ACC112 (cell line): ENCODE results near the gene CCDC60.
"Not testable (repeated sequence)": the region's sequence is repeated elsewhere in the genome, so short reads cannot be mapped to it uniquely, and the experiment has no call there.

Experiments
- H2AFZ ChIP-seq: fragments of 200-600 bp; sonication (generic); one replicate; pipeline ENCODE4 v1.6.0; 2017; ENCODE audit warnings: antibody characterized with exemption, low read length; ENCODE audit not compliant: unreplicated experiment
- H3K27ac ChIP-seq: fragments of 200-600 bp; sonication (generic); 2 replicates; pipeline ENCODE4 v1.5.1; 2014; ENCODE audit warnings: low read depth, mild to moderate bottlenecking, antibody characterized with exemption, low read length, moderate library complexity
- H3K27me3 ChIP-seq: fragments of 200-600 bp; sonication (generic); 2 replicates; pipeline ENCODE4 v1.6.1; 2014; ENCODE audit warnings: mild to moderate bottlenecking, antibody characterized with exemption, low read length, moderate library complexity, mixed read lengths; ENCODE audit not compliant: insufficient read depth
- H3K36me3 ChIP-seq: fragments of 200-600 bp; sonication (generic); 2 replicates; pipeline ENCODE4 v1.6.1; 2016; ENCODE audit warnings: mild to moderate bottlenecking, antibody characterized with exemption, low read length, moderate library complexity, mixed read lengths; ENCODE audit not compliant: insufficient read depth
- H3K4me1 ChIP-seq: fragments of 200-600 bp; sonication (generic); one replicate; pipeline ENCODE4 v1.6.1; 2016; ENCODE audit warnings: low read length, mixed read lengths; ENCODE audit not compliant: insufficient read depth, unreplicated experiment, control insufficient read depth
- H3K4me3 ChIP-seq: fragments of 200-600 bp; sonication (generic); 2 replicates; pipeline ENCODE4 v1.5.1; 2014; ENCODE audit warnings: mild to moderate bottlenecking, low read depth, low read length
- H3K79me2 ChIP-seq: fragments of 200-600 bp; sonication (generic); one replicate; pipeline ENCODE4 v1.6.0; 2016; ENCODE audit warnings: low read length; ENCODE audit not compliant: control insufficient read depth, unreplicated experiment, insufficient read depth

CCDC60 gene

GRCh38 chr12:119338593-119339363, 4.2 kb downstream of the CCDC60 start:
- Histone ChIP-seq H2AFZ (no peak overlapping the region), H3K36me3 (no peaks in the 10 kb centered on the region), H3K4me1 (no peaks in the 10 kb centered on the region), H3K79me2 (no peaks in the 10 kb centered on the region), H3K27me3 (no peaks in the 10 kb centered on the region), H3K27ac (no peak overlapping the region), H3K4me3 (no peak overlapping the region)

GRCh38 chr12:119340578-119340977, 6.0 kb downstream of the CCDC60 start:
- no peaks in the 10 kb centered on the region for H3K4me1 ChIP-seq
- no peaks in the 10 kb centered on the region for H3K79me2 ChIP-seq
- H3K27ac ChIP-seq: no peak overlapping the region
- H2AFZ ChIP-seq: no peak overlapping the region
- H3K36me3 ChIP-seq: no peaks in the 10 kb centered on the region
- no peaks in the 10 kb centered on the region for H3K27me3 ChIP-seq
- no peak overlapping the region for H3K4me3 ChIP-seq

DNA sequence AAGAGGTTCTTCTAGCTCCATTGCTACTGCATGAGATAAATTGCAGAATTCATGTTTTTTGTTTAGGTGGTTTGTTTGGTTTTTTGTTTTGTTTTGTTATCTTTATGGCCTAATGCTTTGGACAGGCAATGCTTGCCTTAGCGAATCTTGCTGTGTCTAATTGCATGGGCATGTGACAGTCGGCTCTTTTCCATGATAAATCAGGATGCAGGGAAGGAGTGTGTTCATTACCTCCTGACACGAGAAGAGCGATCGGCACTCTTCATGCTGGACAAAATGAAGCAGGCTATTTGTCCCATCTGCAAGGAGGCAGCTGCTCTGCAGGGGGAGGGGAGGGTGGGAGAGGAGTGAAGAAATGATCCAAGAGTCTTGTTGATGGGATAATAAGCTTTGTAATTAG, 6.5 kb downstream of the CCDC60 start:
- H2AFZ ChIP-seq: no peak overlapping the region
- H3K4me1 ChIP-seq: no peaks in the 10 kb centered on the region
- no peak overlapping the region for H3K4me3 ChIP-seq
- no peaks in the 10 kb centered on the region for H3K79me2 ChIP-seq
- H3K27me3 ChIP-seq: no peaks in the 10 kb centered on the region
- H3K36me3 ChIP-seq: no peaks in the 10 kb centered on the region
- no peak overlapping the region for H3K27ac ChIP-seq

DNA sequence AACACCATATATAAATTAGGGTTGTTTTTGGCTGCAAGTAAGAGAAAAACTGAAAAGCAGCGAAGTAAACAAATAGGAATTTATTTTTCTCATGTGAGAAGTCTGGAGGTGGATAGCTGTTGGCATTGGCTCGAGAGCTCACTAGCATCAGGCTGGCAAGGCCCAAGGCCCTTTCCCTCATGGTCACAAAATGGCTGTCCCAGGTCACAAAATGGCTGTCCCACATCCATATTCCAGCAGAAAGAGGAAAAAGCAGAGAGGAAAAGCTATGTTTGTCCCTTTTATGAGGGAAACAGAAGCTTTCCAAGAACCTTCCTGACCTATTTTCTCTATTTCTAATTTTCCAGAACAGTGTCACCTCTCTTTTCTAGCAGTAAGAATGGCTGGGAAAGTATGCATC, 7.5 kb downstream of the CCDC60 start:
- H3K27ac ChIP-seq: no peak overlapping the region
- no peaks in the 10 kb centered on the region for H3K27me3 ChIP-seq
- no peaks in the 10 kb centered on the region for H3K4me1 ChIP-seq
- H3K36me3 ChIP-seq: no peaks in the 10 kb centered on the region
- H3K79me2 ChIP-seq: no peaks in the 10 kb centered on the region
- no peak overlapping the region for H3K4me3 ChIP-seq
- no peak overlapping the region for H2AFZ ChIP-seq

- H3K4me1 ChIP-seq: no peaks in the 10 kb centered on the region
- no peaks in the 10 kb centered on the region for H3K79me2 ChIP-seq
- no peak overlapping the region for H3K27ac ChIP-seq
- no peaks in the 10 kb centered on the region for H3K36me3 ChIP-seq
- H3K27me3 ChIP-seq: no peaks in the 10 kb centered on the region
- H2AFZ ChIP-seq: no peak overlapping the region
- no peak overlapping the region for H3K4me3 ChIP-seq
Observed at GRCh38 chr12:119343130-119343529, 8.6 kb downstream of the CCDC60 start.

DNA sequence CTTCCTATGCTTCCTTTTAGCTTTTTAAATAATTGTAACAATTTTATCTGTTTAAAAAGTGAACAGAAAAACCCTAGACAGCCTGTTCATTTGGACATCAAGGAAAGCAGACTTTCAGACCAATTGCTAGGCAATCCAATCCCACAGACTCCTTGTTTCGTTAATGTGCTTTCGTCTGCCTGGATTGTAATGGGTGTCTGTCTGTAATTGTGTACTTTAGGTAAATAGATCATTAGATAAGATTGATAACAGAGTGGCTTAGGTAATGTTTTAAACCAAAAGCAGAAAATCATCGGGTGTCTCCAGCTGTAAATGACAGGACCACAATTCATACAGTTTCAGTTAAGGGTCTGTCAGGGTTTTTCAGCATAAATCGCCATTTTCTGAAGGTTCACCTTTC, 19.6 kb downstream of the CCDC60 start:
- Histone ChIP-seq H2AFZ (no peak overlapping the region), H3K36me3 (no peaks in the 10 kb centered on the region), H3K79me2 (no peaks in the 10 kb centered on the region), H3K4me3 (no peak overlapping the region), H3K27ac (no peak overlapping the region), H3K27me3 (no peaks in the 10 kb centered on the region), H3K4me1 (no peaks in the 10 kb centered on the region)

- H3K4me1 ChIP-seq, H3K36me3 ChIP-seq, H3K27me3 ChIP-seq, H3K4me3 ChIP-seq, H3K27ac ChIP-seq, H3K79me2 ChIP-seq, H2AFZ ChIP-seq: not testable (repeated sequence)
Observed at GRCh38 chr12:119360366-119360765, 25.8 kb downstream of the CCDC60 start.

DNA sequence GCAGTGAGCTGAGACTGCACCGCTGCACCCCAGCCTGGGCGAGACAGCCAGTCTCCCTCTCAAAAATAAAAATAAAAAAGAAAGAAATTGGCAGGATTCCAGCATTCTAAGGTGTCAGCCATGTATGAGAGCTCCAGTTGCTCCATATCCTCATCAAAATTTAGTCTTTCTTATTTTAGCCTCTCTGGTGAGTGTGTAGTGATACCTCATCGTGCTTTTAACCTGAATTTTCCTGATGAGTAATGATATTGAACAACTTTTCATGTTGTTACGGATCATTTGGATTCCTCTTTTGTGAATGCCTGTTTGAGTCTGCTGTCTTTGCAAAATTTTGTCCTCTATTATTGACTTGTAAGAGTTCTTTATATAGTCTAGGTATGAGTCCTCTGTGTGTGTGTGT, 28.5 kb downstream of the CCDC60 start:
- Histone ChIP-seq H3K4me1 (no peaks in the 10 kb centered on the region), H3K27me3 (no peaks in the 10 kb centered on the region), H3K36me3 (no peaks in the 10 kb centered on the region), H3K79me2 (no peaks in the 10 kb centered on the region), H2AFZ (no peak overlapping the region), H3K27ac (no peak overlapping the region), H3K4me3 (no peak overlapping the region)

DNA sequence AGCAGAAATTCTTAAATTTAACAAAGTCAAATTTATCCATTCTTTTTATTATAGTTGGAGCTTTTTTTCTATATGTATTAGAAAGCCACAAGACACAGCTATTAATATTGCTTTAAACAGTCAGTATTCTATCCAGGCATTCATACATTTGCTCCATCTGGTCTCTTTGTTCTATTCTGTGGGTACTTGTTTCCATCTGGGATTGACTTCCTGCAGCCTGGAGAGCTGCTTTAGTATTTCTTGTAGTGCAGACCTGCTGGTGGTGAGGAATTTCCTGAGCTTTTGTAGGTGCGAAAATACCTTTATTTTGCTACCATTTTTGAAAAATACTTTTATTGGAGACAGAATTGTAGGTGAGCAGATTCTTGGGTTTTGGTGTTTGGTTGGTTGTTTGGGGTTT, 29.0 kb downstream of the CCDC60 start:
- Histone ChIP-seq H3K79me2 (no peaks in the 10 kb centered on the region), H2AFZ (no peak overlapping the region), H3K4me1 (no peaks in the 10 kb centered on the region), H3K4me3 (no peak overlapping the region), H3K36me3 (no peaks in the 10 kb centered on the region), H3K27ac (no peak overlapping the region), H3K27me3 (no peaks in the 10 kb centered on the region)

GRCh38 chr12:119365451-119365850, 30.9 kb downstream of the CCDC60 start:
- Histone ChIP-seq H3K79me2 (no peaks in the 10 kb centered on the region), H3K4me3 (no peak overlapping the region), H3K27me3 (no peaks in the 10 kb centered on the region), H3K36me3 (no peaks in the 10 kb centered on the region), H3K4me1 (no peaks in the 10 kb centered on the region), H3K27ac (no peak overlapping the region), H2AFZ (no peak overlapping the region)

DNA sequence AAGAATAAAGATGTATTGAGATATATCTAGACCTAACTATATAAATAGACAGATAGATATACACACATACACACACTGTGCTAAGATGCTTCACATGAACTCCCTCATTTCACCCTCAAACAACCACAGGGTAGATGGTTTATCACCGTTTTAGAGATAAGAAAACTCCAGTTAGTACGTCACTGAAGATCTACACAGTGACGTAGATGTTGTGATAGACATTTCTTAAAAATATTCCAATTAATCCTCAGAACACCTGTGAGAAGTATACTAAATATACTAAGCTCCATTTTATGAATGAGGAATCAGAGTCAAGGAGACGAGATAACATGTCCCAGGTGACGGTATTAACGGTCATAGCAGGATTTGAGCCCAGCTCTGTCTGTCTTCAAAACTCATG, 31.5 kb downstream of the CCDC60 start:
- H3K27me3 ChIP-seq: no peaks in the 10 kb centered on the region

More for the DNA sequence above, 31.5 kb downstream of the CCDC60 start:
- Histone ChIP-seq H3K79me2 (no peaks in the 10 kb centered on the region), H3K36me3 (no peaks in the 10 kb centered on the region), H3K4me3 (no peak overlapping the region), H2AFZ (no peak overlapping the region), H3K4me1 (no peaks in the 10 kb centered on the region), H3K27ac (no peak overlapping the region)
